GM19438 (cell line): ENCODE measurements around the gene CTSK.

Source experiments
- ATAC-seq: cut with Tn5 transposase; IDR thresholded peaks from one replicate; pipeline ENCODE4 v1.9.1; 2021; ENCODE audit warnings: low read depth; ENCODE audit not compliant: unreplicated experiment

CTSK gene

GRCh38 chr1:150763018-150763417 lies 45.0 kb downstream of the CTSK start:
- no peak for ATAC-seq

- no peak for ATAC-seq
Measured at GRCh38 chr1:150762552-150762951, 45.5 kb downstream of the CTSK start.

GRCh38 chr1:150761801-150762200 lies 46.3 kb downstream of the CTSK start:
- no peak for ATAC-seq

DNA sequence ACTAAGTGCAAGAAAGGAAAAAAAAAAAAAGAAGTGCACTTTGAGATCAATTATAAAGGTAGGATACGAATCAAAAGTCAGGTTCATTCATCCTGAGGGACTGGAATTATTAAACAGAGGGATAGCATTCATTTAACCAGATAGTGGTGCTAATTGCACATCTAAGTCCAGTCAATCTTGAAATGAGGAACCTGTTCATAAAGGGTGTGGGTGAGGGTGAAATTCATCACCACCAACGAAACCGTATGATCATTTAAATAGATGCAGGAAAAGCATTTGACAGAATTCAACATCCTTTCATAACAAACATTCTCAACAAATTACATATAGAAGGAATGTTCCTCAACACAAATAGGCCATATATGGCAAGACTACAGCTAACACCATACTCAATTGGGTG lies 48.0 kb downstream of the CTSK start:
- ATAC-seq = no peak

- no peak for ATAC-seq
Measured at GRCh38 chr1:150753416-150753815, 54.6 kb downstream of the CTSK start.

DNA sequence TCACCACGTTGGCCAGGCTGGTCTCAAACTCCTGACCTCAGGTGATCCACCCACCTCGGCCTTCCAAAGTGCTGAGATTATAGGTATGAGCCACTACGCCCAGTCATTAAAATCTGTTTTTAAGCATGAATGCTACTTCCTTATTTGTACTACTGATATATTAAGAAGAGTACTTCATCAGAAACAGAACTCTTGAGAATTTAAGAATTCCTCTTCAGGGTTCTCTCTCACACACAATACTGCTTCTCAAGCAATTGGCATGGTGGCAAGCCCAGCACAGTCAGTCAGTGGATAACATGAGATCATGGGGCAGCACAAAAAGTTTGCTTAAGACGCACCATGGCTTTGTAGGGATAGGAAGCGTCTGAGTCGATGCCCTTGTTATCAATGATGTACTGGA lies 56.6 kb downstream of the CTSK start:
- ATAC-seq = no peak

- no peak for ATAC-seq
Measured at GRCh38 chr1:150749720-150750311, 58.2 kb downstream of the CTSK start.

GRCh38 chr1:150748878-150749719 lies 59.0 kb downstream of the CTSK start:
- ATAC-seq = no peak
